Skeletal muscle tissue (tissue), 4 donors: ENCODE results near the gene TNS1. TPM values are rescaled to one million over a fixed set of nuclear protein-coding genes. Genes with fewer than 3 reads are reported as not detected.
A peak's percentile ranks its signal among the peaks of the same experiment; 100 is the strongest.

ENCODE experiments used
- H3K27ac ChIP-seq: one replicate; pipeline ENCODE4 v1.7.0; 2013; ENCODE audit warnings: mild to moderate bottlenecking, low read depth, low read length, inconsistent platforms
- H3K27me3 ChIP-seq, 3 donors: one replicate each; pipeline ENCODE4 v1.7.0; 2013; ENCODE audit warnings: low read length in 3 of 3; ENCODE audit not compliant: control insufficient read depth in 3 of 3, insufficient read depth in 3 of 3
- H3K36me3 ChIP-seq, 3 donors: one replicate each; pipeline ENCODE4 v1.7.0; 2013; ENCODE audit warnings: low read length in 3 of 3; ENCODE audit not compliant: control insufficient read depth in 3 of 3, insufficient read depth in 3 of 3
- H3K4me1 ChIP-seq, 3 donors: one replicate each; pipeline ENCODE4 v1.7.0; 2013; ENCODE audit warnings: low read length in 3 of 3, mild to moderate bottlenecking in 3 of 3; ENCODE audit not compliant: control insufficient read depth in 3 of 3, insufficient read depth in 3 of 3
- H3K4me3 ChIP-seq, 3 donors: one replicate each; pipeline ENCODE4 v1.7.0; 2013; ENCODE audit warnings: low read length in 3 of 3
- H3K9ac ChIP-seq, 3 donors: one replicate each; pipeline ENCODE4 v1.7.0; 2013; ENCODE audit warnings: low read length in 3 of 3, mild to moderate bottlenecking in 3 of 3, moderate library complexity in 2 of 3, low read depth in 1 of 3
- H3K9me3 ChIP-seq, 3 donors: one replicate each; pipeline ENCODE4 v1.7.0; 2013; ENCODE audit warnings: low read length in 3 of 3; ENCODE audit not compliant: control insufficient read depth in 3 of 3
- total RNA-seq: library from RNA; depleted of rRNA; stranded (reverse); fragments of >200 nt; gene quantifications from one replicate; pipeline ENCODE4 v1.2.3, GENCODE V29; 2014
- donor health status: Osteomylitis.

The TNS1 gene
- total RNA-seq, 1 donor from 2014 or later, result 73.1 TPM

DNA sequence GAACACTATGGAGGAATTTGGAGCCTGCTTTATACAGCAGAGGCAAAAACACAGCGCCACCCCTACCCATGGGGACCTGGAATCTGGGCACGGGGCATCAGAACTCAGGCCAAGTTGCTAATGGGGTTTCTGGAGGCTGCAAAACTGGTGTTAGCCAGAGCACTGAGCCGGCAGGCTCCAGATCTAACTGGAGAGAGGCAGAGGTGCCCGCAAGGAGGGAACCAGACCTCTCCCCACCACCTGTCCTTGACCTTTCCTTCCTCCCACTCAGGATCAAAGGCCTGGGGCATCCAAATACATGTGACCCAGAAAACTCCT lies 126.6 kb downstream of the TNS1 start:
- H3K4me3 ChIP-seq, result no peak overlapping the region
- no peak overlapping the region for H3K27ac ChIP-seq
- H3K9ac ChIP-seq, result no peak overlapping the region
- H3K36me3 ChIP-seq, result peaks cover 55 to 83% (median 56%) of the 10 kb centered on the region in 3 donors
- H3K4me1 ChIP-seq, result peaks cover 15 to 22% (median 20%) of the 10 kb centered on the region in 3 donors
- no peaks in the 10 kb centered on the region for H3K27me3 ChIP-seq
- no peaks in the 10 kb centered on the region for H3K9me3 ChIP-seq

DNA sequence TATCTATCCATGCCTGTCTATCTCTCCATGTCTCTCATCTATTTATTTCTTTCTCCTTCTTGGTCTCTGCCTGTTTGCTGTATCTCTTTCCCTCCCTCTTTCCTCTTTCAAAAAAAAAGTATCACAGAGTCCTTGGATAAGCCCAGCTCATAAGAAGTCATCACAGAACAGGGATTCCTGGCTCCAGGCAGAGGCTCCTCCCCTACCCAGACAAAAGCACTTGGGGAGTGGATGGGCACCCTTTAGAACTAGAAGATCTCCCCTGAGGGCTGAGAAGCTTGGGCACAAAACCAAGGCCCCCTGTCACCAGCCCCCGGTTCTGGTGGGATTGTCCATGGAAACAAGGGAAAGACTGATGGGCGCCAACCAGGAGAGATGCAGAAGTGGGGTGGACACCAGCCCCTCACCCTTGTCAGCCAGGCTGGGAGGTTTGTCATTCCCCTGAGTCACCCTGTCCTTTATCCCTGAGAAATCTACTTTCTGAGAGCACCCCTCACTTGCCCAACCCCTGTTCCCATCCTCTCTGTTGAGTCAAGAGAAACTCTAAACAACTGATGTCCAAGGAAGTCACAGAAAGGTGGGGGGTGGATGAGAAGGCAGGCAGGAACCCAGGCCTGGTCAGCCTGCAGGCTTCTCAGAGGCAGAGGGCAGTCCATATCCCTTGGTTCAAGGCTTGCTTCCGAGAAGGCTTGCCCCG lies 127.1 kb downstream of the TNS1 start:
- no peaks in the 10 kb centered on the region for H3K27me3 ChIP-seq
- peaks cover 16 to 24% (median 21%) of the 10 kb centered on the region in 3 donors for H3K4me1 ChIP-seq
- H3K27ac ChIP-seq, result no peak overlapping the region
- H3K9ac ChIP-seq, result no peak overlapping the region
- H3K9me3 ChIP-seq, result no peaks in the 10 kb centered on the region
- no peak overlapping the region for H3K4me3 ChIP-seq
- H3K36me3 ChIP-seq, result peaks cover 51 to 82% (median 52%) of the 10 kb centered on the region in 3 donors

- Histone ChIP-seq H3K27ac (no peak overlapping the region), H3K9ac (no peak overlapping the region), H3K27me3 (no peaks in the 10 kb centered on the region), H3K4me3 (no peak overlapping the region), H3K36me3 (peaks cover 46 to 80% (median 47%) of the 10 kb centered on the region in 3 donors), H3K9me3 (no peaks in the 10 kb centered on the region), H3K4me1 (peaks cover 17 to 25% (median 24%) of the 10 kb centered on the region in 3 donors)
Observed at GRCh38 chr2:217875138-217875537, 127.7 kb downstream of the TNS1 start.

GRCh38 chr2:217873371-217873770 lies 129.4 kb downstream of the TNS1 start:
- H3K27me3 ChIP-seq, result no peaks in the 10 kb centered on the region
- no peak overlapping the region for H3K4me3 ChIP-seq
- no peaks in the 10 kb centered on the region for H3K9me3 ChIP-seq
- no peak overlapping the region for H3K9ac ChIP-seq
- no peak overlapping the region for H3K27ac ChIP-seq
- H3K36me3 ChIP-seq, result peaks cover 34 to 71% (median 39%) of the 10 kb centered on the region in 3 donors
- peaks cover 27 to 38% (median 37%) of the 10 kb centered on the region in 3 donors for H3K4me1 ChIP-seq

DNA sequence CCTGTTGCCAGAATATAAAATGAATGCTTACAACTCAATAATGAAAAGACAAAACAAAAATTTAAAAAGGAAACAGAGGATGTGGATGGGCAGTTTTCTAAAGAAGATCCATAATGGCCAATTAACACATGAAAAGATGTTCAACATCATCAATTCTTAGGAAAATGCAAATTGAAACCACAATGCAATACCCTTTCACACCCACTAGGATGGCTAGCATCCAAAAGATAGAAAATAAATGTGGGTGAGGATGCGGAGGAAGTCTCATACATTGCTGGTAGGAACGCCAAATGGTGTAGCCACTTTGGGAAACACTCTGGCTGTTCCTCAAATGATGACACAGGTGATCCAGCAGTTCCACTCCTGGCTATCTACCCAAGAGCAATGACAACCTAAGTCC lies 130.5 kb downstream of the TNS1 start:
- Histone ChIP-seq H3K27ac (no peak overlapping the region), H3K4me3 (no peak overlapping the region), H3K36me3 (peaks cover 28 to 71% (median 38%) of the 10 kb centered on the region in 3 donors)

DNA sequence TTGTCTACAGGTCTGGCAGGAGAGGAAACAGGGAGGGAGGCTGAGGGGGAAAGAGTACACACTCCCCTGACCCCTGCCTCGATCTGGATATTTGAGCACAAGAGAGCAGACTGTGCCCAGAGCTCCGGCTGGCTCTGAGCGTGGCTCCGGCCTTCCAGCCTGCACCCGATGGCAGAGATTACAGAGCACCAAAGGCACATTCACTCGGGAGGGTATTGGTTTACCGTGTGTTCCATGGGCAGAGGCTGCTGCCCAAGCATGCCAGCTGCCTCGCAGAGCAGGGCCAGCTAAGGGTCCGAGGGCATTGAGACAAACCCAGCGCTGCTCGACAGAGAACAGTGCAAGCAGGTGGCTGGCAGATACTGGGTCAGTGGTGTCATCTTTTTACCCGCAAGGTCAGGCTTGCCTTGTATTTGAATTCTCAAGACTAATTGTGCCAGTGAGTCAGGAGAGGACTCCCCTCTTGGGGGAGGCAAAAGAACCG lies 132.2 kb downstream of the TNS1 start:
- Histone ChIP-seq H3K27me3 (no peaks in the 10 kb centered on the region), H3K4me3 (no peak overlapping the region), H3K4me1 (peaks cover 47 to 57% (median 48%) of the 10 kb centered on the region in 3 donors), H3K9me3 (no peaks in the 10 kb centered on the region), H3K9ac (peak overlapping the region in 1 of 3 donors; percentile 74), H3K36me3 (peaks cover 21 to 66% (median 30%) of the 10 kb centered on the region in 3 donors), H3K27ac (peak overlapping the region; percentile 57)

More for the DNA sequence above, 130.5 kb downstream of the TNS1 start:
- no peak overlapping the region for H3K9ac ChIP-seq
- peaks cover 30 to 40% (median 36%) of the 10 kb centered on the region in 3 donors for H3K4me1 ChIP-seq
- no peaks in the 10 kb centered on the region for H3K9me3 ChIP-seq
- H3K27me3 ChIP-seq, result no peaks in the 10 kb centered on the region

DNA sequence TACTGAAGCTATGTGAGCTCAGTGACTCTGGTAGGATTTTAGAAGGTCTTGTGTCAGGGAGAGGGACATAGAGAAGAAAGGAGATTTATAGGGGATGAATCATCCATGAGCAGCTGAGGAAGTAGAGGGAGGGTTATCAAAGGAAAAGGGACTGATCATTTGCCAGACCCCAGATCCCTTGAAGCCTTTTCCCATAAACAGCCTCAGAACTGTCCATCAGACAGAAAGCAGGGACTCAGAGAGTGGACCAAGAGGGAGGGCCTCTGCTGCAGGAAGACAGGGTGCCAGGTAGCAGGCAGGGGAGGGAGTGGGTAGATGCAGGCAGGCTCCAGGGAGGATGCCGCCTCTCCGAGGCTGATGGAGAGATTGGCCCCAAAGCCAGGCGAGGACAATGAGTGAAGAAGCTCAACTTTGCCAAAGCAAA lies 133.9 kb downstream of the TNS1 start:
- Histone ChIP-seq H3K36me3 (peaks cover 18 to 67% (median 23%) of the 10 kb centered on the region in 3 donors), H3K4me3 (no peak overlapping the region), H3K9me3 (no peaks in the 10 kb centered on the region), H3K27ac (peak overlapping the region; percentile 57), H3K4me1 (peaks cover 62 to 74% (median 64%) of the 10 kb centered on the region in 3 donors), H3K27me3 (no peaks in the 10 kb centered on the region), H3K9ac (peak overlapping the region in 1 of 3 donors; percentile 55)

GRCh38 chr2:217868265-217868892 lies 134.4 kb downstream of the TNS1 start:
- H3K27ac ChIP-seq, result peak overlapping the region; percentile 57
- H3K36me3 ChIP-seq, result peaks cover 21 to 72% (median 25%) of the 10 kb centered on the region in 3 donors
- peaks cover 67 to 79% (median 68%) of the 10 kb centered on the region in 3 donors for H3K4me1 ChIP-seq
- H3K9me3 ChIP-seq, result no peaks in the 10 kb centered on the region
- H3K9ac ChIP-seq, result no peak overlapping the region
- no peaks in the 10 kb centered on the region for H3K27me3 ChIP-seq
- H3K4me3 ChIP-seq, result no peak overlapping the region

DNA sequence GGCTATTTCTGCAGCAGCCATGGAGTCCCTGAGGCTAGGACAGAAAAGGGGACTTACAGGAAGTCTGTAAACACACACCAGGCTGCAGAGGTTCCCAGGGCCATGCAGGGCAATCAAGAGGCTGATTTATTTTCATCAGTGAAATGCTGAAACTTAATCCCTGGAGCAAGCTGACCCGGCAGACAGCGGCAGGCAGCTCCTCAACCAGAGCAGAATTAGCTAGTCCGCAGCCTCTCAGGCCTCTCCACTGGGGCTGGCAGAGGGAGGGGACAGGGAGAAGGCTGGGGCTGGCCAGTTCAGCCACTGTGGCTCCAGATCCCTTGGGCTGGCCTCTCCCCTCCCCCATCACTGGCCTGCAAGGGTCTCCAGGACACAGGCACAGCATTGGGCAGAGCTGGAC lies 136.3 kb downstream of the TNS1 start:
- H3K9ac ChIP-seq, result peak overlapping the region; percentile 43 to 77 (median 57)
- H3K27me3 ChIP-seq, result no peaks in the 10 kb centered on the region
- H3K36me3 ChIP-seq, result peaks cover 15 to 66% (median 30%) of the 10 kb centered on the region in 3 donors
- H3K4me1 ChIP-seq, result peaks cover 73 to 93% (median 80%) of the 10 kb centered on the region in 3 donors
- H3K27ac ChIP-seq, result peak overlapping the region; percentile 61
- no peaks in the 10 kb centered on the region for H3K9me3 ChIP-seq
- H3K4me3 ChIP-seq, result no peak overlapping the region
